HuH-7 (cell line): ENCODE measurements around the gene MS4A12.
"Not testable (repeated sequence)": the region's sequence is repeated elsewhere in the genome, so short reads cannot be mapped to it uniquely, and the experiment has no call there.

Source experiments
- DNase-seq: peaks from one replicate; pipeline ENCODE4 v3.0.0; 2011; ENCODE audit warnings: low spot score

MS4A12 gene

DNA sequence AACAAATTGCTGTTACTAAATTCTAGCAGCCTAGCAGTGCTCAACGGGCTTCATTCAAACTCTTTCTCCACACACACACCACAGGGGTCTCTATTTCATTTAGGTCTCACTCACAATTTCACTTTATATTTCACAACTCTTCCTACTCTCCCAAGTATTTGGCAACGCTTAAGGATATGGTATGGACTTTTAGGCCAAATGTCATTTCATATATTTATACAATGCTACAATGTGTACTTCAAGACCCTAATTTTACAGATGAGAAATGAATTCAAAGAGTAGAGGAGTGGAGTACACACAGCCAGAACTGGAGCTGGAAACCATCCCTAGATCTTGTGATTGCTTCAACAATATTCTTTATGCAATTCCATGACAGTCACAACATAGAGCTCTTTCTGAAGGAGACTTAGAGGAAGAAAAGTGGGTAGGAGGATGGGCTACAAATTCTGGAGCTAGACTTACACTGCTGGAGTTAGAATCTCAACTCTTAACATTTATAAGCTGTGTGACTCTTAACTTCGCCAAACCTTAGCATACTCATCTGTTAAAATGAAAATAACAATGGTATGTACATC, 20.2 kb downstream of the MS4A12 start:
- DNase-seq, result no peak

DNA sequence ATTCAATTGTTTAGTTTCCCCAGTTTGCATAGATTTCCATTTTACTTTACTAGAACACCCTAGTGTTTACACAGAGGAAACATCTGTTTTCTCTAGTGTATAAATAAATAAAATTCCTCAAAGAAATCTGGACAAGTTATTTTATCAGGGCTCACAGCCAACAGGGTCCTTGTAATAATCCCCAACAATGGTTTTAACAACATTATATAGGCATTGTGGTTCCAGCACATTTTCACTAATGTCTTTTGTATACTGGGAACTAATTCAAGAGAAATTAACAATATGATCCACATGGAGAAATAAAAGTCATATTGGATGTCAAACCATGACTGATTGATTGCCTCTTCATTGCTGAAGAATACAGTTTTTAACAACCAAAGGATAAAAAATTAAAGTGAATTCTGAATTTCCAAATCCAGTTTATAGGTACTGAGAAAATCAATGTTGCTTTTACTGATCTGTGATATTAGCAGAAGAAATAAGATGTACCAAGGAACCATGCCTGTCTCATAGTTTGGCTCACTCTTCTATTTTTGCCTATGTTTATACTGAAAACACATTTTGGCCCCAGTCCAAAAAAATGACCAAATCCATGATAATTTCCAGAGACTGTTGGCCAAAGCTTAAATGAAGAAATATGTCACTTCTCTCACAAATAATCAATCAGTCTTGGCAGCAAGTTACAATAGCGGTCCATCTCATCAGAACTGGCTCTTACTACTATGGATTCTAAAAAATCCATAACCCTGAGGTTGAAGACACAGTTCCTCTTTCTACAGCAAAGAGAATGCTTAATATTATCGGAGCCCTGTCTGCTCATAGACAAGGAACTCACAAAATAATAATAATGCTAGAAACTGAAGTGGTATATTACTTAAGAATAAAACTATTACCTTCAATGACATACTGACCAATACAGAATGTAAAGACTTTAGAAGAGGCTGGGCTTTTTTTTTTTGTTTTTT, 21.2 kb downstream of the MS4A12 start:
- no peak for DNase-seq

- no peak for DNase-seq
These were observed 22.7 kb downstream of the MS4A12 start, which contains the start of gene MS4A13 for GRCh38 chr11:60515144-60515855. Gene MS4A13 (plus strand): TSS chr11:60515392. CDS start chr11:60518084, 2,692 bp downstream.

- no peak for DNase-seq
These were observed 35.9 kb downstream of the MS4A12 start for GRCh38 chr11:60528465-60528864.

GRCh38 chr11:60528934-60529333, 36.4 kb downstream of the MS4A12 start:
- no peak for DNase-seq

DNA sequence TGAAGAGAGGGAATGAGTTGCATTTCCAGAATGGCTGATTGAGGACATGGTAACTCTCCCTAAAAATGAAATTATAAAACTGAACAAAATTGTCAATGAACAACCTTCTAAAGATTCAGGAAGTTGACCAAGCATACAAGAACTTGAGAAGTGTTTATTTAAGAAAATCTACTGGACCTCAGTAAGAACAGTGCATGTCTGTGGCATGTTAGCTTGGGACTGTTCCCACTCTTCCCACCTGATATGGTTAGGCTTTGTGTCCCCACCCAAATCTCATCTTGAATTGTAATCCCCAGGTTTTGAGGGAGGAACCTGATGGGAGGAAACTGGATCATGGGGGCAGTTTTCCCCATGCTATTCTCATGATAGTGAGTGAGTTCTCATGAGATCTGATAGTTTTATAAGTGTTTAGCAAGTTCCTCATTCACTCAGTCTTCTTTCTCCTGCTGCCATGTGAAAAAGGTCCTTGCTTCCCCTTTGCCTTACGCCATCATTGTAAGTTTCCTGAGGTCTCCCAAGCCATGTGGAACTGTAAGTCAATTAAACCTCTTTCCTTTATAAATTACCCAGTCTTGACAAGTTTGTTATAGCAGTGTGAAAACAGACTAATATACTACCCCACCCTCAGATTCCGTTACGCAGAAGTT, 38.0 kb downstream of the MS4A12 start:
- DNase-seq, result no peak

- not testable (repeated sequence) for DNase-seq
These were observed 39.8 kb downstream of the MS4A12 start for GRCh38 chr11:60532383-60532782.

GRCh38 chr11:60538627-60539026, 46.0 kb downstream of the MS4A12 start:
- not testable (repeated sequence) for DNase-seq

- no peak for DNase-seq
These were observed 51.5 kb downstream of the MS4A12 start for GRCh38 chr11:60544077-60544476.
